H1 (cell line): ENCODE results near the gene KHDC4. TPM values are rescaled to one million over a fixed set of nuclear protein-coding genes. Genes with fewer than 3 reads are reported as not detected.
A peak's percentile ranks its signal among the peaks of the same experiment; 100 is the strongest.

Experiments
- CTCF ChIA-PET: fragments of 300-600 bp; sonication (Branson Sonifier 250); formaldehyde crosslinking; loops from one replicate; lab custom pipeline; 2021; ENCODE audit not compliant: partially characterized antibody; lab: Charles Lee
- POLR2A ChIA-PET: fragments of 300-600 bp; sonication (Branson Sonifier 250); formaldehyde crosslinking; loops from one replicate; lab custom pipeline; 2021; ENCODE audit warnings: inconsistent platforms; ENCODE audit not compliant: partially characterized antibody; lab: Charles Lee
- DNase-seq, 2 experiments: peaks; one replicate each; pipeline versions ENCODE4 v3.0.0 to v3.0.0-alpha.2; 2010 to 2022; ENCODE audit warnings: low spot score in 2 of 2, low read depth in 1 of 2, mixed read lengths in 1 of 2
- FAIRE-seq: peaks from 2 replicates; lab custom pipeline; 2011; peaks lifted over from hg19 to GRCh38; lab: Jason Lieb, UNC
- H2AFZ ChIP-seq: 2 replicates; pipeline ENCODE4 v1.8.1; 2012; ENCODE audit warnings: low read length, inconsistent platforms
- H2AK5ac ChIP-seq: 2 replicates; pipeline ENCODE4 v1.6.1; 2013; ENCODE audit warnings: low read depth, low read length
- H2BK120ac ChIP-seq: replicated peaks from 2 replicates; pipeline ENCODE3; 2013; ENCODE audit warnings: low read depth, low read length, inconsistent platforms
- H2BK12ac ChIP-seq: 2 replicates; pipeline ENCODE4 v1.6.1; 2013; ENCODE audit warnings: low read depth, low read length
- H2BK15ac ChIP-seq: 2 replicates; pipeline ENCODE4 v1.6.1; 2013; ENCODE audit warnings: low read length
- H2BK20ac ChIP-seq: 2 replicates; pipeline ENCODE4 v1.6.1; 2013; ENCODE audit warnings: low read length
- H2BK5ac ChIP-seq: 2 replicates; pipeline ENCODE4 v1.6.1; 2013; ENCODE audit warnings: low read depth, low read length
- H3K14ac ChIP-seq: 2 replicates; pipeline ENCODE4 v1.6.1; 2013; ENCODE audit warnings: inconsistent platforms; ENCODE audit not compliant: insufficient read length
- H3K18ac ChIP-seq: 2 replicates; pipeline ENCODE4 v1.6.1; 2013; ENCODE audit warnings: low read length; ENCODE audit errors: extremely low read depth
- H3K23ac ChIP-seq: 2 replicates; pipeline ENCODE4 v1.6.1; 2013; ENCODE audit warnings: inconsistent platforms; ENCODE audit not compliant: insufficient read length
- H3K23me2 ChIP-seq: 2 replicates; pipeline ENCODE4 v1.6.1; 2013; ENCODE audit warnings: low read depth, low read length
- H3K27ac ChIP-seq: 2 replicates; pipeline ENCODE4 v1.6.1; 2011; ENCODE audit warnings: low read depth, low read length, inconsistent platforms
- H3K27me3 ChIP-seq, 4 experiments: replicated peaks in 1 of 4; 1 replicate in 1 of 4; 2 replicates in 3 of 4; pipeline versions ENCODE4 v1.6.1 to v1.8.1; 2011 to 2013; ENCODE audit warnings: low read length in 3 of 4, mild to moderate bottlenecking in 3 of 4, inconsistent platforms in 2 of 4, mixed read lengths in 2 of 4, moderate library complexity in 1 of 4; ENCODE audit not compliant: control insufficient read depth in 3 of 4, insufficient read depth in 3 of 4; ENCODE audit errors: extremely low read depth in 1 of 4
- H3K36me3 ChIP-seq, 4 experiments: 2 replicates each; pipeline versions ENCODE4 v1.6.1 to v1.8.1; 2011 to 2013; ENCODE audit warnings: mild to moderate bottlenecking in 4 of 4, low read length in 3 of 4, moderate library complexity in 2 of 4, control low read depth in 1 of 4, inconsistent platforms in 1 of 4; ENCODE audit not compliant: insufficient read depth in 4 of 4, control insufficient read depth in 2 of 4
- H3K4ac ChIP-seq: replicated peaks from 2 replicates; pipeline ENCODE3; 2013; ENCODE audit warnings: low read length, low read depth, mixed read lengths, inconsistent platforms; ENCODE audit not compliant: insufficient read length
- H3K4me1 ChIP-seq, 4 experiments: replicated peaks in 1 of 4; 1 replicate in 1 of 4; 2 replicates in 3 of 4; pipeline versions ENCODE4 v1.6.1 to v1.8.1; 2011 to 2013; ENCODE audit warnings: low read length in 3 of 4, inconsistent platforms in 2 of 4, mixed read lengths in 1 of 4; ENCODE audit not compliant: insufficient read depth in 4 of 4, control insufficient read depth in 3 of 4
- H3K4me2 ChIP-seq, 2 experiments: 2 replicates each; pipeline versions ENCODE4 v1.6.1 to v1.8.1; 2011 to 2013; ENCODE audit warnings: low read depth in 2 of 2, low read length in 2 of 2, control low read depth in 1 of 2, inconsistent platforms in 1 of 2, mild to moderate bottlenecking in 1 of 2; ENCODE audit not compliant: insufficient read depth in 1 of 2
- H3K4me3 ChIP-seq, 4 experiments: fragments of 200-600, 300-600 bp in 1 of 4; sonication (generic), shearing (Covaris generic), sonication (Bioruptor Twin) in 1 of 4; 2 replicates each; pipeline versions ENCODE4 v1.5.1 to v1.8.1; 2011 to 2016; ENCODE audit warnings: low read length in 4 of 4, low read depth in 3 of 4, control low read depth in 2 of 4, inconsistent platforms in 2 of 4, mild to moderate bottlenecking in 2 of 4, mixed read lengths in 1 of 4, moderate library complexity in 1 of 4; ENCODE audit not compliant: insufficient read depth in 2 of 4; ENCODE audit errors: extremely low read depth in 1 of 4
- H3K56ac ChIP-seq: replicated peaks from 2 replicates; pipeline ENCODE3; 2013; ENCODE audit warnings: low read depth, mild to moderate bottlenecking, mixed read lengths, low read length, inconsistent platforms; ENCODE audit not compliant: insufficient read length
- H3K79me1 ChIP-seq: 2 replicates; pipeline ENCODE4 v1.6.1; 2013; ENCODE audit warnings: low read depth, low read length, control low read depth
- H3K79me2 ChIP-seq, 2 experiments: 2 replicates each; pipeline versions ENCODE4 v1.6.1 to v1.8.1; 2012 to 2013; ENCODE audit warnings: low read length in 2 of 2, mild to moderate bottlenecking in 2 of 2, inconsistent platforms in 1 of 2; ENCODE audit not compliant: insufficient read depth in 2 of 2, control insufficient read depth in 1 of 2
- H3K9ac ChIP-seq, 4 experiments: replicated peaks in 1 of 4; 1 replicate in 1 of 4; 2 replicates in 3 of 4; pipeline versions ENCODE4 v1.6.1 to v1.8.1; 2011 to 2013; ENCODE audit warnings: low read depth in 3 of 4, low read length in 3 of 4, control low read depth in 2 of 4, mild to moderate bottlenecking in 2 of 4, moderate library complexity in 2 of 4, inconsistent platforms in 1 of 4; ENCODE audit errors: extremely low read depth in 1 of 4
- H3K9me3 ChIP-seq, 2 experiments: 2 replicates each; pipeline versions ENCODE4 v1.6.1 to v1.8.1; 2012 to 2013; ENCODE audit warnings: mild to moderate bottlenecking in 2 of 2, moderate library complexity in 2 of 2, control low read depth in 1 of 2, inconsistent platforms in 1 of 2, low read depth in 1 of 2, low read length in 1 of 2, mixed read lengths in 1 of 2; ENCODE audit not compliant: insufficient read depth in 2 of 2
- H4K20me1 ChIP-seq, 2 experiments: replicated peaks in 1 of 2; 2 replicates each; pipeline versions ENCODE3 to v1.8.1; 2011 to 2013; ENCODE audit warnings: inconsistent platforms in 2 of 2, low read length in 2 of 2, mild to moderate bottlenecking in 1 of 2; ENCODE audit not compliant: insufficient read depth in 2 of 2, control insufficient read depth in 1 of 2
- H4K5ac ChIP-seq: 2 replicates; pipeline ENCODE4 v1.6.1; 2013; ENCODE audit warnings: low read length, low read depth, mixed read lengths, inconsistent platforms; ENCODE audit not compliant: insufficient read length
- H4K8ac ChIP-seq: 2 replicates; pipeline ENCODE4 v1.8.0; 2013; ENCODE audit warnings: mild to moderate bottlenecking, moderate library complexity, low read length, inconsistent platforms; ENCODE audit not compliant: insufficient read depth; ENCODE audit errors: extremely low read depth
- H4K91ac ChIP-seq: replicated peaks from 2 replicates; pipeline ENCODE3; 2013; ENCODE audit warnings: low read length, mixed read lengths, inconsistent platforms; ENCODE audit not compliant: insufficient read length
- EP300 ChIP-seq, 2 experiments: IDR thresholded peaks; 1 replicate in 1 of 2; 2 replicates in 1 of 2; pipeline ENCODE4 v1.6.1; 2011 to 2012; ENCODE audit warnings: low read depth in 2 of 2, low read length in 2 of 2, mild to moderate bottlenecking in 2 of 2, borderline replicate concordance in 1 of 2, inconsistent platforms in 1 of 2, moderate library complexity in 1 of 2
- EZH2 ChIP-seq: fragments of 200-600 bp; sonication (generic); IDR thresholded peaks from 2 replicates; pipeline ENCODE4 v1.7.1; 2012; ENCODE audit warnings: low read depth, mild to moderate bottlenecking, moderate library complexity, low read length, inconsistent platforms; ENCODE audit not compliant: severe bottlenecking
- GABPA ChIP-seq: IDR thresholded peaks from 2 replicates; pipeline ENCODE4 v1.6.1; 2011; ENCODE audit warnings: mild to moderate bottlenecking, low read length, moderate library complexity, borderline replicate concordance; ENCODE audit not compliant: insufficient read depth
- GTF2F1 ChIP-seq: IDR thresholded peaks from 2 replicates; pipeline ENCODE4 v1.6.1; 2012; ENCODE audit warnings: low read depth, low read length, improper control_type of control experiment, borderline replicate concordance
- HDAC2 ChIP-seq, 2 experiments: fragments of 300-600 bp in 1 of 2; sonication (generic) in 1 of 2; IDR thresholded peaks; 2 replicates each; pipeline ENCODE4 v1.6.1; 2011 to 2012; ENCODE audit warnings: low read depth in 2 of 2, low read length in 2 of 2, mild to moderate bottlenecking in 2 of 2, moderate library complexity in 2 of 2, borderline replicate concordance in 1 of 2, inconsistent platforms in 1 of 2
- HDAC6 ChIP-seq: IDR thresholded peaks from one replicate; pipeline ENCODE4 v1.7.1; 2012; ENCODE audit warnings: low read depth, mild to moderate bottlenecking, inconsistent platforms, low read length, moderate library complexity
- POLR2A ChIP-seq, 2 experiments: IDR thresholded peaks; 1 replicate in 1 of 2; 2 replicates in 1 of 2; pipeline ENCODE4 v1.6.1; 2011; ENCODE audit warnings: low read depth in 2 of 2, low read length in 2 of 2, mild to moderate bottlenecking in 2 of 2; ENCODE audit errors: control extremely low read depth in 1 of 2
- POLR2AphosphoS5 ChIP-seq: IDR thresholded peaks from 2 replicates; pipeline ENCODE4 v1.6.1; 2011; ENCODE audit warnings: low read depth, low read length
- SIX5 ChIP-seq: IDR thresholded peaks from 2 replicates; pipeline ENCODE4 v1.6.1; 2011; ENCODE audit warnings: mild to moderate bottlenecking, low read depth, low read length
- TBP ChIP-seq: IDR thresholded peaks from 2 replicates; pipeline ENCODE4 v1.6.1; 2011; ENCODE audit warnings: low read depth, low read length, improper control_type of control experiment
- WGBS, 2 experiments: shearing (Covaris generic) in 1 of 2; methylation state at CpG; one replicate each; pipeline versions ENCODE4 v1.1.6 to v1.1.7; 2013 to 2015; ENCODE audit warnings: low lambda C conversion rate in 2 of 2, mixed read lengths in 2 of 2, inconsistent platforms in 1 of 2, low coverage in 1 of 2, missing lambda C conversion rate in 1 of 2; ENCODE audit not compliant: insufficient replicate concordance in 2 of 2, insufficient coverage in 1 of 2, insufficient read length in 1 of 2; ENCODE audit errors: extremely low coverage in 1 of 2, missing lambda C conversion rate in 1 of 2; 5-methylcytosine and 5-hydroxymethylcytosine counted together
- polyA plus RNA-seq, 7 experiments: library from polyadenylated mRNA; depleted of rRNA in 3 of 7; stranded (reverse) in 5 of 7; unstranded in 2 of 7; fragments of >200 nt in 5 of 7; fragments of 200-250 nt in 2 of 7; gene quantifications; 1 replicate in 5 of 7; 2 replicates in 1 of 7; 4 replicates in 1 of 7; pipeline versions ENCODE4 v1.2.1 to v1.2.3, GENCODE V29; 2011 to 2013; ENCODE audit warnings: missing spikeins in 2 of 7, mixed read lengths in 2 of 7
- total RNA-seq: library from RNA; stranded (reverse); fragmentation: NEBNext Ultra II Directional; extraction: Animal tissue kit (Norgen Biotek cat#: 25700); gene quantifications from 2 replicates; pipeline ENCODE4 v1.2.1, GENCODE V29; 2021
- TF ChIP-seq, protein P1 (sequence below): IDR thresholded peaks from 2 replicates; pipeline ENCODE4 v1.6.1; 2012; ENCODE audit warnings: inconsistent platforms

KHDC4 gene
- total and polyA plus RNA-seq, 2 of the 8 experiments (the other 6 are each of a cell fraction or from before 2014, with no cell fraction given), result 56.6 to 81.1 TPM

DNA sequence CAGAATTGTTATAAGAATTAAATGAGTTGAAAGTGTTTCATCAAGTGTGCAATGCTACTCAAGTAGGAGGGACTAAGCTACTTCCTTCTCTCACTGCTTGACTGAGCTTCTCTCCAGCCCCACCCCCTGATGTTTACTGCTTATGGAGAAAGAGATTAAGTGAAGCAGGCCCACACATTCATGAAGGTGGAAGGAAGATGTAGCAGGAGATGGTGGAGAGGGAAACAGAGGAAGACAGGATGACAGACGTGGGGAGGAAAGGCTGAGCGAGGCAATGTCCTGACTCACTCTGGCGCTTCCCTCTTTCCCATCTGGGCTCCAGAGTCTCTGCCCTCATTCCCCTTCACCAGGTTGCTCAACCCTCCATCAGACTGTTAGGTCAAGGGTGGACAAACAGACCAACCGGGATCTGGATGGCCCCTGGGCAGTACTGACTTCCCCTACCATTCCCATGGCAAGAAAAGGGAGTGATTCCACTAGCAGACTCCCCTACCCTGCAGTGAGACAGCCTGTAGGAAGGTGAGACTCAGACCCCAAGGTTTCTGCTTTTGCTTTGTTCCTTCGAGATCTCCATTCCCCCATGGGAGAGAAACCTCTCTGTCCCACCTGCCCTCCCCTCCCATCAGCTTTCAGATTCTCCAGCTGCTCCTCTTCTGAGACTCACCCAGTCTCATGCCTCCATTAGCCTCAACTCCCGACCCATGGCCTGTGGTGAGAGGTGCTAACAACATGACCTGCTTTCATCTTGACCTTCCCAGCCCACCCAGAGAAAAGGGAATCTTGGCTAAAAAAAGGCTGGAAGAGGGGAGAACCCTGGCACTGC, 47.3 kb upstream of the KHDC4 start:
- Histone ChIP-seq H3K4ac (no peak overlapping the region), H2BK12ac (no peak overlapping the region; the same call in 1 of the 2 replicates), H3K4me1 (peaks cover 28 to 44% (median 31%) of the 10 kb centered on the region in 4 experiments), H3K9me3 (no peaks in the 10 kb centered on the region), H3K79me1 (peaks cover 5% of the 10 kb centered on the region), H3K4me2 (peak overlapping the region in 1 of 2 experiments; percentile 42; a peak in 1 of 4 replicates), H3K36me3 (no peaks in the 10 kb centered on the region), H3K56ac (no peak overlapping the region), H2BK20ac (0 out of 2 replicates have a peak overlapping the region, but pooled peaks have one; percentile 21), H2AFZ (no peak overlapping the region), H3K18ac (no peak overlapping the region), H3K9ac (peak overlapping the region in 1 of 4 experiments; percentile 11; a peak in 1 of 7 replicates), H3K27me3 (no peaks in the 10 kb centered on the region), H3K14ac (no peak overlapping the region), H3K23me2 (peaks cover 17% of the 10 kb centered on the region), H2BK120ac (no peak overlapping the region), H4K20me1 (peaks cover 2% of the 10 kb centered on the region in 2 experiments), H3K27ac (no peak overlapping the region), H4K8ac (no peak overlapping the region), H2AK5ac (peak overlapping the region; percentile 41), H2BK15ac (no peak overlapping the region), H3K4me3 (no peak overlapping the region), H4K5ac (no peak overlapping the region), H4K91ac (no peak overlapping the region), H3K79me2 (peaks cover 7 to 15% of the 10 kb centered on the region in 2 experiments), H2BK5ac (no peak overlapping the region), H3K23ac (no peak overlapping the region)
- no peak for DNase-seq
- CTCF ChIA-PET, result interaction anchor here (0.8 to 9.6 kb wide), 13 partner anchors 9 to 109 kb away, joined by 3 to 126 read pairs (median 5); no protein-coding TSS in a partner anchor
- 87% methylated on average over 6 of the region's 6 CpGs; no CpG with 5 or more reads in 1 of the 2 experiments for WGBS, 2 experiments
- FAIRE-seq, result no peak
- POLR2A ChIA-PET, result interaction anchor here (0.8 to 19.2 kb wide), 9 partner anchors 10 to 101 kb away, joined by 3 to 282 read pairs (median 4); partner anchors contain the start of genes ARHGEF2, MEX3A, RAB25 and RXFP4
- no peak for TF ChIP-seq SIX5
- no peak for TF ChIP-seq EP300 (IDR thresholded peaks at IDR 0.05; ENCODE audit: borderline replicate concordance in 1 of 2, low read depth in 2 of 2, low read length in 2 of 2)
- no peak for TF ChIP-seq TBP
- TF ChIP-seq HDAC6, result no peak
- TF ChIP-seq HDAC2 (IDR thresholded peaks at IDR 0.05; ENCODE audit: borderline replicate concordance in 1 of 2, low read depth in 2 of 2, low read length in 2 of 2), result no peak
- TF ChIP-seq GTF2F1, result no peak
- no peak for TF ChIP-seq POLR2AphosphoS5
- TF ChIP-seq, protein P1, sequence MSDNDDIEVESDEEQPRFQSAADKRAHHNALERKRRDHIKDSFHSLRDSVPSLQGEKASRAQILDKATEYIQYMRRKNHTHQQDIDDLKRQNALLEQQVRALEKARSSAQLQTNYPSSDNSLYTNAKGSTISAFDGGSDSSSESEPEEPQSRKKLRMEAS, result no peak
- TF ChIP-seq GABPA, result no peak
- no peak for TF ChIP-seq POLR2A (IDR thresholded peaks at IDR 0.05; ENCODE audit: control extremely low read depth in 1 of 2, low read depth in 2 of 2, low read length in 2 of 2)
- TF ChIP-seq EZH2, result no peak
